SH-SY5Y (cell line): ENCODE results near the gene CACNA1A.

Experiments used
- GATA2 ChIP-seq: IDR thresholded peaks from 2 replicates; pipeline ENCODE4 v1.6.1; 2011; ENCODE audit warnings: mild to moderate bottlenecking, low read depth, low read length
- GATA3 ChIP-seq: IDR thresholded peaks from 2 replicates; pipeline ENCODE4 v1.6.1; 2011; ENCODE audit warnings: low read depth, mild to moderate bottlenecking, low read length, moderate library complexity

- TF ChIP-seq GATA2 (no peak), GATA3 (no peak)
Observed at GRCh38 chr19:13231663-13232062, 274.6 kb downstream of the CACNA1A start.
